ENCODE data around the gene SUN3.

SUN3 gene

GRCh38 chr7:47970761-47971160 lies 58.1 kb downstream of the SUN3 start:
- no peak for DNase-seq

GRCh38 chr7:47968847-47969774 lies 59.8 kb downstream of the SUN3 start:
- DNase-seq = peak; percentile 41

- DNase-seq = no peak
Measured at GRCh38 chr7:47967708-47968107, 61.2 kb downstream of the SUN3 start.

- DNase-seq = no peak
Measured at GRCh38 chr7:47967123-47967522, 61.8 kb downstream of the SUN3 start.

- DNase-seq = no peak
Measured at GRCh38 chr7:47965456-47965855, 63.5 kb downstream of the SUN3 start.

- DNase-seq = no peak
Measured at GRCh38 chr7:47962262-47962661, 66.6 kb downstream of the SUN3 start.

GRCh38 chr7:47957156-47957555 lies 71.8 kb downstream of the SUN3 start:
- DNase-seq = no peak

GRCh38 chr7:47956220-47956619 lies 72.7 kb downstream of the SUN3 start:
- no peak for DNase-seq

GRCh38 chr7:47954231-47954911 lies 74.5 kb downstream of the SUN3 start:
- DNase-seq = no peak

GRCh38 chr7:47953822-47954221 lies 75.1 kb downstream of the SUN3 start:
- DNase-seq = no peak

GRCh38 chr7:47952224-47952623 lies 76.7 kb downstream of the SUN3 start:
- DNase-seq = no peak

GRCh38 chr7:47951374-47951773 lies 77.5 kb downstream of the SUN3 start:
- DNase-seq = no peak

GRCh38 chr7:47950714-47951113 lies 78.2 kb downstream of the SUN3 start:
- DNase-seq = no peak

GRCh38 chr7:47949703-47950102 lies 79.2 kb downstream of the SUN3 start:
- no peak for DNase-seq

- no peak for DNase-seq
Measured at GRCh38 chr7:47948141-47948790, 80.6 kb downstream of the SUN3 start, which contains the start of gene PKD1L1. PKD1L1 (minus strand) TSS chr7:47948466; CDS start chr7:47948440, 26 bp downstream.

GRCh38 chr7:47947355-47947749 lies 81.6 kb downstream of the SUN3 start:
- no peak for DNase-seq

GRCh38 chr7:47946581-47947354 lies 82.1 kb downstream of the SUN3 start:
- DNase-seq = no peak

- DNase-seq = peak; percentile 17
Measured at GRCh38 chr7:47945261-47946015, 83.5 kb downstream of the SUN3 start.

GRCh38 chr7:47944536-47945260 lies 84.2 kb downstream of the SUN3 start:
- DNase-seq = no peak

GRCh38 chr7:47943676-47944474 lies 85.0 kb downstream of the SUN3 start:
- no peak for DNase-seq
